Naive thymus-derived CD8-positive, alpha-beta T cell (primary cell): ENCODE results near the gene CLDN20. TPM values are rescaled to one million over a fixed set of nuclear protein-coding genes. Genes with fewer than 3 reads are reported as not detected.

Source experiments
- ATAC-seq, 2 donors: fragments of 150-1000 bp; cut with Tn5 transposase in 1 of 2; sonication (Bioruptor Pico), chemical (Tn5 transposase) in 1 of 2; 1 replicate in 1 of 2; 2 replicates in 1 of 2; pipeline ENCODE4 v1.10.0; 2021; ENCODE audit warnings: mild to moderate bottlenecking in 2 of 2, moderate library complexity in 2 of 2
- POLR2A ChIA-PET: fragments of 350-600 bp; sonication (Branson Sonifier 250); formaldehyde crosslinking; loops from one replicate; lab custom pipeline; 2021; ENCODE audit warnings: antibody characterized with exemption; lab: Charles Lee
- DNase-seq, 10 donors: peaks; one replicate each; pipeline versions ENCODE4 v3.0.0 to v3.0.0-alpha.2; 2020 to 2022
- H3K27ac Mint-ChIP-seq, 10 donors: one replicate each; pipeline ENCODE4 v1.8.0; 2020 to 2022; ENCODE audit warnings: mild to moderate bottlenecking in 10 of 10, mixed read lengths in 10 of 10, moderate library complexity in 4 of 10, inconsistent platforms in 1 of 10
- H3K27me3 Mint-ChIP-seq, 5 donors: one replicate each; pipeline ENCODE4 v1.8.0; 2021 to 2022; ENCODE audit warnings: mixed read lengths in 5 of 5
- H3K36me3 Mint-ChIP-seq, 3 donors: one replicate each; pipeline ENCODE4 v1.8.0; 2020 to 2022; ENCODE audit warnings: mixed read lengths in 3 of 3, mild to moderate bottlenecking in 2 of 3, inconsistent platforms in 1 of 3
- H3K4me1 Mint-ChIP-seq, 4 donors: one replicate each; pipeline ENCODE4 v1.8.0; 2021 to 2022; ENCODE audit warnings: mixed read lengths in 4 of 4
- H3K4me3 Mint-ChIP-seq, 10 donors: one replicate each; pipeline ENCODE4 v1.8.0; 2020 to 2022; ENCODE audit warnings: mild to moderate bottlenecking in 10 of 10, mixed read lengths in 10 of 10, moderate library complexity in 6 of 10, inconsistent platforms in 1 of 10
- H3K9me3 Mint-ChIP-seq, 9 donors: one replicate each; pipeline ENCODE4 v1.8.0; 2020 to 2022; ENCODE audit warnings: mixed read lengths in 9 of 9, mild to moderate bottlenecking in 3 of 9, inconsistent platforms in 1 of 9, moderate library complexity in 1 of 9
- polyA plus RNA-seq, 3 donors: library from polyadenylated mRNA; unstranded; fragments of 300-500 nt; fragmentation: Illumina TruSeq; gene quantifications; one replicate each; pipeline ENCODE4 v1.2.3, GENCODE V29; 2021
- total RNA-seq, 8 experiments: library from RNA in 2 of 8; stranded (reverse) in 2 of 8; gene quantifications; one replicate each; pipeline ENCODE4 v1.2.3 and lab custom pipeline; 2021 to 2026

CLDN20 gene
- total and polyA plus RNA-seq, 5 experiments from 2014 or later = not detected

- POLR2A ChIA-PET = no interaction called here
- Mint-ChIP-seq H3K36me3 (peaks cover 0 to 34% (median 0%) of the 10 kb centered on the region in 3 donors), H3K4me1 (peaks cover 0 to 2% (median 0%) of the 10 kb centered on the region in 4 donors), H3K27me3 (no peaks in the 10 kb centered on the region), H3K4me3 (no peak overlapping the region), H3K9me3 (peaks cover 0 to 6% (median 0%) of the 10 kb centered on the region in 9 donors), H3K27ac (peak overlapping the region in 2 of 10 donors; percentile 2 to 6)
- ATAC-seq (no peak), DNase-seq (peak in 1 of 10 donors; percentile 3)
These were observed 15.5 kb upstream of the CLDN20 start for GRCh38 chr6:155248008-155249001.

DNA sequence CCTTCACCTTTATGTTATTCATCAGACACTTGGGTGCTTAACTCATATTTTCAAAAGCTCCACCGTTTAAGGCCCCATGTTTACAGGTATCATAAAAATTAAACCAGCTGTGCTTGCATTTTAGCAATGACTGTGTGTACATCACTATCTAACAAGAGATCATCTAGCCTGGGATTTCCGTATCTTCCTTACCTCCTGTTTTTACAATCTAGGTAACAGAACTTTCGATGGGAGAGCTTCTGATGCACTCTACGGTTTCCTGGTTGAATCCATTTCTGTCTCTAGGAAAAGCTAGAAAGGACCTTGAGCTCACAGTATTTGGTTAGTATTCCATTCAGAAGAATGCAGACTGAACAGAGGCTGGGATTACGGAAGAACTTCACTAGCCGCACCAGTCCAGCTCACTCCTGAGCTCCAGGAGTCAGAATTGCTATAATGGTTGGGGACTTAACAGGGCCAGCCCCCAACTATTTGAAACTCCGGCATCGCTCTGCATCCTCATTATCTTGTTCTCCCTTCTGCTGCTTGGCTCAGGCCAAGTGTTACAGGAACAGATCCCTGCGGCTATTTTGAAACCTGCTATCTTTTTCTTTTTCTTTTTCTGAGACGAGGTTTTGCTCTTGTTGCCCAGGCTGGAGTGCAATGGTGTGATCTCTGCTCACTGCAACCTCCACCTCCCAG is 13.0 kb upstream of the CLDN20 start:
- DNase-seq = no peak
- POLR2A ChIA-PET = no interaction called here
- H3K4me1 Mint-ChIP-seq = peaks cover 0 to 4% (median 0%) of the 10 kb centered on the region in 4 donors
- peak overlapping the region in 3 of 10 donors; percentile 2 to 36 (median 24) for H3K27ac Mint-ChIP-seq
- no peak for ATAC-seq
- H3K9me3 Mint-ChIP-seq = no peaks in the 10 kb centered on the region
- peaks cover 0 to 58% (median 9%) of the 10 kb centered on the region in 3 donors for H3K36me3 Mint-ChIP-seq
- H3K4me3 Mint-ChIP-seq = no peak overlapping the region
- no peaks in the 10 kb centered on the region for H3K27me3 Mint-ChIP-seq

GRCh38 chr6:155252581-155252980 is 11.2 kb upstream of the CLDN20 start:
- no peaks in the 10 kb centered on the region for H3K9me3 Mint-ChIP-seq
- POLR2A ChIA-PET = interaction anchor here (0.5 kb wide), 1 partner anchor 1604 kb away, joined by 5 read pairs; no protein-coding TSS in a partner anchor
- H3K36me3 Mint-ChIP-seq = peaks cover 0 to 76% (median 9%) of the 10 kb centered on the region in 3 donors

DNA sequence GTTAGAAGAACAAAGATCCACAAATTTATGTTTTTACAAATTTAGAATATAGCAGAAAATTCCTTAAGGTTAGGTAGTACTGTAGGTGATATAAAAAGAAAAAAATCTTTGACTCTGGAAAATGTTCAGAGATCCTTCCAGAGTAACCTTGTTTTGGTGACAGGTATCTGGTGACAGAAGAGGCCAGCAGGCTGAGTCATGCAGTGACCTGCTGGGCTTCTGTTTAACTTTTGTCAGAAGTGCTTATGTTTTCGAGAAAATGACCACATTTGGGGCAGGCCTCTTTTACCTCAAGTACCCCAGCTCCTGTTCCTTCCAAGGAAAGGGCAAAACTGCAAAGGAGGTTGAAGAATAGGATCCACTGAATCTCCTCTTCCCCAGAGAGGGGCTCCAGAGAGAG is 10.5 kb upstream of the CLDN20 start:
- POLR2A ChIA-PET = no interaction called here
- Mint-ChIP-seq H3K27ac (peak overlapping the region in 5 of 10 donors; percentile 56 to 76 (median 69)), H3K36me3 (peaks cover 0 to 81% (median 9%) of the 10 kb centered on the region in 3 donors), H3K9me3 (no peaks in the 10 kb centered on the region), H3K4me1 (peaks cover 0 to 3% (median 0%) of the 10 kb centered on the region in 4 donors), H3K4me3 (no peak overlapping the region), H3K27me3 (no peaks in the 10 kb centered on the region)
- ATAC-seq (no peak), DNase-seq (no peak)

More at GRCh38 chr6:155252581-155252980, 11.2 kb upstream of the CLDN20 start:
- H3K27me3 Mint-ChIP-seq = no peaks in the 10 kb centered on the region
- DNase-seq (no peak), ATAC-seq (no peak)
- H3K4me3 Mint-ChIP-seq = no peak overlapping the region
- peak overlapping the region in 2 of 10 donors; percentile 19 to 74 for H3K27ac Mint-ChIP-seq
- peaks cover 0 to 4% (median 0%) of the 10 kb centered on the region in 4 donors for H3K4me1 Mint-ChIP-seq

- ATAC-seq = no peak
- peaks cover 0 to 86% (median 11%) of the 10 kb centered on the region in 3 donors for H3K36me3 Mint-ChIP-seq
- no peaks in the 10 kb centered on the region for H3K9me3 Mint-ChIP-seq
- no peak overlapping the region for H3K4me3 Mint-ChIP-seq
- no peaks in the 10 kb centered on the region for H3K27me3 Mint-ChIP-seq
- H3K4me1 Mint-ChIP-seq = peaks cover 0 to 1% (median 0%) of the 10 kb centered on the region in 4 donors
- H3K27ac Mint-ChIP-seq = peak overlapping the region in 1 of 10 donors; percentile 33
- POLR2A ChIA-PET = no interaction called here
- DNase-seq = no peak
These were observed 9.7 kb upstream of the CLDN20 start for GRCh38 chr6:155254139-155254538.

DNA sequence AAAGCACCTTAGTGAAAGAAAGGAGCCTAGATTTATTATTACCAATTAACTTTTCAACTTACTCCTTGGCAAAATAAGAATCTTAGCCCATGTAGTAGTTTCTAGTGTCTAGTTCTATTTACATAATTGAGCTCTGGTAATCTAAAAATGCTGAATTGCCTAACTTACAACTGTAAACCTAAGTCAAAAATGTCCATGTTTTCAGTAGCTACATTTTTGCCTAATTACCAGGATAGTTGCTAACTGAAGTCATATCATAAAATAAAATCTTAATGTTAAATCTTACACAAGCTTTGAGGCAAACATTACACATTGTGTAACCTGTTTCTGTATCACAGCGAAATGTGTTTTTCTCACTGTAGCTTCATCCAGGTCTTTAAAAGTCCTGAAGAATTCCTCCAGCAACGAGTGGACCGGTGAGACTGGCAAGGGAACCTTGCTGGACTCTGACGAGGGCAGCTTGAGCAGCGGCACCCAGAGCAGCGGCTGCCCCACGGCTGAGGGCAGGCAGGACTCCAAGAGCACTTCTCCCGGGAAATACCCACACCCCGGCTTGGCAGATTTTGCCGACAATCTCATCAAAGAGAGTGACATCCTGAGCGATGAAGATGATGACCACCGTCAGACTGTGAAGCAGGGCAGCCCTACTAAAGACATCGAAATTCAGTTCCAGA is 7.6 kb upstream of the CLDN20 start:
- no peak for DNase-seq
- no peak overlapping the region for H3K27ac Mint-ChIP-seq
- POLR2A ChIA-PET = no interaction called here
- peaks cover 0 to 1% (median under 1%) of the 10 kb centered on the region in 4 donors for H3K4me1 Mint-ChIP-seq
- H3K27me3 Mint-ChIP-seq = no peaks in the 10 kb centered on the region
- no peak overlapping the region for H3K4me3 Mint-ChIP-seq
- ATAC-seq = no peak
- peaks cover 0 to 91% (median 11%) of the 10 kb centered on the region in 3 donors for H3K36me3 Mint-ChIP-seq
- H3K9me3 Mint-ChIP-seq = no peaks in the 10 kb centered on the region

DNA sequence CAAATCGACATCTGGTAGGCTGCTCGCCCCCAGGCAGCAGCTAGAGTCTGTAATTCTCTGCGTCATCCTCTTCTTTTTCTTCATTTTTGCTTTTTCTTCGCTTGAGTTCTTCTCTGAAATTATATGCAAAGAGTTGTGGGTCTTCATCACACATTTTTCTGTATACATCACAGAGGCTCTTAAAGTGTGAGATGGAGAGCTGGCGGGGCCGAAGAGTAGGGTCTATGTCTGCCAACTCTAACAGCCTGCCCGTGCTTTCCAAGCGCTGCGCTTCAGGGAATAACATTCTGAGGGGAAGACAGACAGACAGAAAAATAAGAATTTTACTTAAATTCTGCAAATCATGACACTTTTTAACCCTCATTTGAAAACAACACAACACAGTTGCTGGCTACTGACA is 6.0 kb upstream of the CLDN20 start:
- Mint-ChIP-seq H3K4me3 (no peak overlapping the region), H3K4me1 (peaks cover 3 to 11% (median 4%) of the 10 kb centered on the region in 4 donors), H3K27ac (peak overlapping the region in 1 of 10 donors; percentile 6), H3K27me3 (no peaks in the 10 kb centered on the region), H3K9me3 (no peaks in the 10 kb centered on the region), H3K36me3 (peaks cover 0 to 91% (median 11%) of the 10 kb centered on the region in 3 donors)
- DNase-seq (no peak), ATAC-seq (no peak)
- POLR2A ChIA-PET = no interaction called here

- POLR2A ChIA-PET = no interaction called here
- DNase-seq (no peak), ATAC-seq (no peak)
- Mint-ChIP-seq H3K27me3 (no peaks in the 10 kb centered on the region), H3K4me3 (no peak overlapping the region), H3K27ac (peak overlapping the region in 2 of 10 donors; percentile 21 to 24), H3K4me1 (peaks cover 3 to 11% (median 6%) of the 10 kb centered on the region in 4 donors), H3K9me3 (no peaks in the 10 kb centered on the region), H3K36me3 (peaks cover 0 to 84% (median 8%) of the 10 kb centered on the region in 3 donors)
These were observed 4.6 kb upstream of the CLDN20 start for GRCh38 chr6:155259204-155259603.

DNA sequence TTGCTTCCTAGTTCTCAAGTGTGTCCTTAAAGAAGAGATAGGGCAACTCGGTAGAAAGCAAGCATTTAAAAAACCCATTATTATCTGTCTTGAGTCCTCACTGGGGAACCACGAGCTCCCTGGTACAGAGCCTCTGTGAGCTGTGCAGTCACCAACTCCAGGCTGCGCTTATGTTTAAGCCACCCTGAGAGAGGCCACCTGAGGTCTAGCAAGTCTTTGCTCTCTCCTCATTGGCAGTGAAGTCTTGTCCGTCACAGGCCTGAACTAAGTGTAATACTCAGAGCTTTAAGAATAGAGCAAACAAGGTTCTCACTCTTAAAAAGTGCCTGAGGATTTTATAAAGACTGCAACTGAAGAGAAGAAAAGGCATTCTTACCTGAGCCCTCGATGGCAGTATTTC is 3.9 kb upstream of the CLDN20 start:
- POLR2A ChIA-PET = no interaction called here
- ATAC-seq = no peak
- Mint-ChIP-seq H3K36me3 (peaks cover 0 to 82% (median 5%) of the 10 kb centered on the region in 3 donors), H3K9me3 (no peaks in the 10 kb centered on the region), H3K4me1 (peaks cover 3 to 17% (median 6%) of the 10 kb centered on the region in 4 donors), H3K27me3 (no peaks in the 10 kb centered on the region), H3K27ac (no peak overlapping the region), H3K4me3 (no peak overlapping the region)
- DNase-seq = no peak

- POLR2A ChIA-PET = no interaction called here
- no peak for ATAC-seq
These were observed 3.1 kb upstream of the CLDN20 start for GRCh38 chr6:155260686-155261085.

DNA sequence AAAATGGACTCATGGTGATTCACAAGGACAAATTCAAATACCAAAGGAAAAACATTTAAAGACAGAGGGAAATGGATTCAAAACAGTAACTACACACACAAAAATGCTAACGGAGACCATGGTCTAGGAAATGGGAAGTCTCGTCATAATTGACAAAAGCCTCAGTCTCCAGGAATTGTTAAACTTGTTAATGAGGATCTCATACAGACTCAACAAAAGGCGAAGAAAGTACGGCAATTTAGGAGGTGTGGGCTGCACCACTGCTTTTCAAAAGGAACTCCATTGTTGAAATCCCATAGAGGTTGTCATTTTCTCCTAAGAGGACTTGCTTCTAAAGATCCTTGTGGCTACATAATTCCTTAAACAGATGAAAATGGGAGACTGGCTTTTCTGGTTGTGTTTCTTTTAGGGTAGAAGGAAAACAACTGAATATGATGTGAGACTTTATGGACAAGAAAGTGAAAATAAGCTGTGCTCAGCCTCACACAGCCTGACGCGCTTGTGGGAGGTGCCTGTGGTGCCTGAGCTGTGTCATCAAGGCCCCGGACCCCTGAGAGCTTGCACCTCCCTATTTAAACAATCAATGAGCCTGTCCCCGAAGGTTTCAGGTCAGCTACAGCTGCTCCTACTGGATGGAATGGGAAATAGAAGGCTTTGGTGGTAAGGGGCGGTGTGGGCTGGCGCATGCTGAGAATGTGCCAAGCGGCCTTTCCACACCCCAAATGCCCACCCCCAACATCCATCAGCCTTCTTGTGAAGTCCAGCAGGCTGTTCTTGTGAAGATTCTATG is 2.5 kb upstream of the CLDN20 start:
- peaks cover 0 to 80% (median 4%) of the 10 kb centered on the region in 3 donors for H3K36me3 Mint-ChIP-seq
- no peaks in the 10 kb centered on the region for H3K27me3 Mint-ChIP-seq
- peaks cover 3 to 17% (median 7%) of the 10 kb centered on the region in 4 donors for H3K4me1 Mint-ChIP-seq
- no peak overlapping the region for H3K4me3 Mint-ChIP-seq
- POLR2A ChIA-PET = no interaction called here
- peak overlapping the region in 6 of 10 donors; percentile 1 to 70 (median 10) for H3K27ac Mint-ChIP-seq
- ATAC-seq = no peak
- no peaks in the 10 kb centered on the region for H3K9me3 Mint-ChIP-seq
- DNase-seq = no peak

More at GRCh38 chr6:155260686-155261085, 3.1 kb upstream of the CLDN20 start:
- Mint-ChIP-seq H3K9me3 (no peaks in the 10 kb centered on the region), H3K36me3 (peaks cover 0 to 80% (median 4%) of the 10 kb centered on the region in 3 donors), H3K27me3 (no peaks in the 10 kb centered on the region), H3K27ac (peak overlapping the region in 3 of 10 donors; percentile 7 to 40 (median 28)), H3K4me3 (no peak overlapping the region), H3K4me1 (peaks cover 3 to 17% (median 6%) of the 10 kb centered on the region in 4 donors)
- DNase-seq = no peak
